ENCODE results near the gene SCUBE1. TPM values are rescaled to one million over a fixed set of nuclear protein-coding genes. Genes with fewer than 3 reads are reported as not detected.

The SCUBE1 gene
- total RNA-seq, 4 donors from 2014 or later, result 37.3 to 107 (median 75.9) TPM

DNA sequence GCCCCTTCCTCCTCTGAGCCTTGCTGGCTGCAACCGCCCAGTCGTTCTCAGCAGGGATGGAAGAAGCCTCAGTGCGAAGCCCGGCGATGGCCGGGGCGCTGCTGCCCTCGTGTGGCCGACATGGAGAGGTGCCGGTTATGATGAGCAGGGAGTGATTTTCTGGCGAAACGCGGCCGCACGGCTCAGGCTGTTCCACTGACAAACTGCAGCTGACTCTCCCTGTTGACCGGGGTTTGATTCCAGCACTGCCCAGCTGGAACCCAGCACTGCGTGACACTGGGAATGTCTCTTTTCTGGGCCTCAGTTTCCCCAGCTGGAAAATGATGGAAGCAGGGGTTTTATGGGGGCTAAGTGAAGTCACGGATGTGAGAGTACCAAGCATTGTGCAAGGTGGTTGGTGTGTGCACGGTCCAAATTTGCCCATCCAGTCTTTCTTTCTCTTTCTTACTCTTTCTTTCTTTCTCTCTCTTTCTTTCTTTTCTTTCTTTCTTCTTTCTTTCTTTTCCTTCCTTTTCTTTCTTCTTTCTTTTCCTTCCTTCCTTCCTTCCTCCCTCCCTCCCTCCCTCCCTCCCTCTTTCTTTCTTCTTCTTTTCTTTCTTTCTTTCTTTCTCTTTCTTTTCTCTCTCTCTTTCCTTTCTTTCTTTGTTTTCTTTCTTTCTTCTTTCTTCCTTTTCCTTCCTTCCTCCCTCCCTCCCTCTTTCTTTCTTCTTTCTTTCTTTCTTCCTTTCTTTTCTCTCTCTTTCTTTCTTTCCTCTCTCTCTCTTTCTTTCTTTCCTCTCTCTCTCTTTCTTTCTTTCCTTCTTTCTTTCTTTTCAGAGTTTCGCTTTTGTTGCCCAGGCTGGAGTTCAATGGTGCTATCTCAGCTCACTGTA lies 42.8 kb upstream of the SCUBE1 start:
- 6 to 31% methylated on average over 2 to 4 of the region's 20 CpGs for WGBS, 2 donors (ENCODE audit: low coverage in 1 of 2)
- H3K4me1 ChIP-seq, result peaks cover 0 to 17% (median 5%) of the 10 kb centered on the region in 3 donors
- no peak overlapping the region for H3K4me3 ChIP-seq
- peak; percentile 94 for ATAC-seq
- no peaks in the 10 kb centered on the region for H3K9me3 ChIP-seq
- H3K27ac ChIP-seq, result no peak overlapping the region
- peaks cover 33% of the 10 kb centered on the region for H3K27me3 ChIP-seq
- H3K36me3 ChIP-seq, result no peaks in the 10 kb centered on the region
- TF ChIP-seq, protein P1, sequence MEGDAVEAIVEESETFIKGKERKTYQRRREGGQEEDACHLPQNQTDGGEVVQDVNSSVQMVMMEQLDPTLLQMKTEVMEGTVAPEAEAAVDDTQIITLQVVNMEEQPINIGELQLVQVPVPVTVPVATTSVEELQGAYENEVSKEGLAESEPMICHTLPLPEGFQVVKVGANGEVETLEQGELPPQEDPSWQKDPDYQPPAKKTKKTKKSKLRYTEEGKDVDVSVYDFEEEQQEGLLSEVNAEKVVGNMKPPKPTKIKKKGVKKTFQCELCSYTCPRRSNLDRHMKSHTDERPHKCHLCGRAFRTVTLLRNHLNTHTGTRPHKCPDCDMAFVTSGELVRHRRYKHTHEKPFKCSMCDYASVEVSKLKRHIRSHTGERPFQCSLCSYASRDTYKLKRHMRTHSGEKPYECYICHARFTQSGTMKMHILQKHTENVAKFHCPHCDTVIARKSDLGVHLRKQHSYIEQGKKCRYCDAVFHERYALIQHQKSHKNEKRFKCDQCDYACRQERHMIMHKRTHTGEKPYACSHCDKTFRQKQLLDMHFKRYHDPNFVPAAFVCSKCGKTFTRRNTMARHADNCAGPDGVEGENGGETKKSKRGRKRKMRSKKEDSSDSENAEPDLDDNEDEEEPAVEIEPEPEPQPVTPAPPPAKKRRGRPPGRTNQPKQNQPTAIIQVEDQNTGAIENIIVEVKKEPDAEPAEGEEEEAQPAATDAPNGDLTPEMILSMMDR (IDR thresholded peaks at IDR 0.05), result peak; percentile 69 to 96 (median 90)
- no peak for TF ChIP-seq EP300 (IDR thresholded peaks at IDR 0.05)

DNA sequence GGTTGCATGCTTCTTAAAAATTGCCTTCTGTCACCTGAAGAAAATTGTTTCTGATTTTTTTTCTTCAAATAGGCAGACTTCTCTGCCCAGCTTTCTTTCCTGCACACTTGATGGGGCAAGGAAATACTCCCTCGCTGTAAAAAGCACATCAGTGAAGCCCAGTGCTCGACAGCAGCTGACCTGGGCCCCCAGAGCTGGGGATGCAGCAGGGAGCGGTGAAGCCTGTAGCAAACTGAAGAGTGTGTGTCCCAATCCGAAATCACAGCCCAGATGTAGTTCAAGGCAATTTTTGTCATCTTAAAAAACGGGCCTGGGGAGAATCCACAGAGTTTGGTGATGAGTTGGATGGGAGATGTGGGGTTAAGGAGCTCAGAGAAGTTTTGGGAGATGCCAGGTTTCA lies 41.7 kb upstream of the SCUBE1 start:
- ATAC-seq, result no peak
- H3K9me3 ChIP-seq, result no peaks in the 10 kb centered on the region
- peaks cover 33% of the 10 kb centered on the region for H3K27me3 ChIP-seq
- peaks cover 0 to 17% (median 5%) of the 10 kb centered on the region in 3 donors for H3K4me1 ChIP-seq
- TF ChIP-seq POLR2AphosphoS5 (IDR thresholded peaks at IDR 0.05), result no peak
- TF ChIP-seq, protein P1 (IDR thresholded peaks at IDR 0.05), result no peak
- no peak for TF ChIP-seq POLR2A (IDR thresholded peaks at IDR 0.05)
- TF ChIP-seq EP300 (IDR thresholded peaks at IDR 0.05), result no peak
- H3K4me3 ChIP-seq, result no peak overlapping the region
- no peaks in the 10 kb centered on the region for H3K36me3 ChIP-seq
- no peak overlapping the region for H3K27ac ChIP-seq
- WGBS, 2 donors (ENCODE audit: low coverage in 1 of 2), result 63% methylated on average over 5 of the region's 5 CpGs; no CpG with 5 or more reads in 1 of the 2 donors

DNA sequence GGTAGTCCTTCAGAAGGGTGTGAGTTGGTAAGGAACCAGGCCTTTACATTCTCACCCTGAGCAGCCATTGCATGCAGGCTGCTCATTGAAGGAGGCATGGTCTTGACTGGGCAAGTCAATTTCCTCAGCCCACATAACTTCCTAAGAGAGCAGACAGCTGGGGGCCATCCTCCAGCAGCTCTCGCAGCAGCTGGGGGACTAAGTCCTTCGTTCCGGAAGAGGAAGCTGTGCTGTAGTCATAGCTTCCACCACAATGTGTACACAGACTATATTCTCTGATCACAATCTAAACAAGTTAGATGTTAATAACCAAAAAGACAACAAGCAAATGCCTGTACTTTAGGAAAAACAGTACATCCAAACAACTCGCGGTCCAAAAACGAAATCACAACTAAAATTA lies 38.5 kb upstream of the SCUBE1 start:
- Histone ChIP-seq H3K4me1 (peaks cover 0 to 28% (median 11%) of the 10 kb centered on the region in 3 donors), H3K36me3 (no peaks in the 10 kb centered on the region)

DNA sequence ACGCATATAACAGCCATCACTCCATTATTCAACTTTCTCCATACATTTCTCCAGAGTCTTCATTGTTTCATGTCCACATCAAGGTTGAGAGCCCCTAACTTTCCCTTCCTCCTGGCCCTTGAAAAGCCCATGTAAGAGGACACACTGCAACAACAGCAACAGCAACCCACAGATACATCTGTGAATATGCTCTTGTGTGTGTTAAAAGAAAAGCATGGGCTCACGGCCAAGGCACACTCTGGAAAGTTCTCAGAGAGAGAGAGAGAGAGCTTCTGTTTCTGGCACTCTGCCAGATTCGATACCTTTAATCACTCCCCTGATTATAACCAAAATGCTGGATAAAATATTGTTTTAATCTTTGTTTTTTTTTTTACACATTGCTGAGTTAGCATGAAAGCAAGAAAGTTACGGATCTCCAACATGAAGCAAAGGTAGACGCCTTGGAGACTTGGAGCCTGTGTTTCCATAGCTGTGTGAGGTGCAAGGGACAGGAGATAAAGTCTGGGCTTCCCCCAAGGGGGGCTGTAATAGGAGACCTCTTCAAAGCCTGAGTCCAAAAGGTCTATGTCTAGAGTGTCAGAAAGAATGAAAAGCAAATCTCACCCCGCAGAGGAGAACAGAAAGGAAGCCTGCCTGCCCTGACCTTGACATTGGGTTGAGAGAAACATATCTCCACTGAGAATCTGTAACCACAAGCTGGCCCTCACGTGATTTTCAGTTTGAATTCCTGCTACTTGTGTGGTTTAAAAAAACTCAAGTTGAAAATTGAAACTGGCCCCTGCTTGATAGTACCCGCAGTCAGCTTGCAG lies 34.9 kb upstream of the SCUBE1 start:
- Histone ChIP-seq H3K9me3 (peaks cover 0 to 11% (median 0%) of the 10 kb centered on the region in 3 donors), H3K27ac (peak overlapping the region in 1 of 4 donors; percentile 44), H3K36me3 (no peaks in the 10 kb centered on the region), H3K4me1 (peaks cover 0 to 24% (median 6%) of the 10 kb centered on the region in 3 donors), H3K27me3 (peaks cover 13% of the 10 kb centered on the region), H3K4me3 (no peak overlapping the region)
- TF ChIP-seq EP300 (IDR thresholded peaks at IDR 0.05), result no peak
- TF ChIP-seq, protein P1 (IDR thresholded peaks at IDR 0.05), result no peak
- no peak for TF ChIP-seq POLR2AphosphoS5 (IDR thresholded peaks at IDR 0.05)
- TF ChIP-seq POLR2A (IDR thresholded peaks at IDR 0.05), result no peak
- no peak for ATAC-seq
- WGBS, 2 donors (ENCODE audit: low coverage in 1 of 2), result 37 to 45% methylated on average over 7 to 8 of the region's 8 CpGs

More for the DNA sequence above, 38.5 kb upstream of the SCUBE1 start:
- Histone ChIP-seq H3K4me3 (no peak overlapping the region), H3K9me3 (no peaks in the 10 kb centered on the region), H3K27me3 (peaks cover 14% of the 10 kb centered on the region), H3K27ac (no peak overlapping the region)
- TF ChIP-seq POLR2AphosphoS5 (IDR thresholded peaks at IDR 0.05) (no peak), POLR2A (IDR thresholded peaks at IDR 0.05) (no peak), EP300 (IDR thresholded peaks at IDR 0.05) (no peak)
- TF ChIP-seq, protein P1 (IDR thresholded peaks at IDR 0.05), result no peak
- ATAC-seq, result no peak
- WGBS, 2 donors (ENCODE audit: low coverage in 1 of 2), result 40 to 73% methylated on average over 5 to 6 of the region's 6 CpGs

Measured in gastroesophageal sphincter (tissue), 4 donors.